Sigmoid colon (tissue), 7 donors: ENCODE measurements around the gene PCDHGA1. TPM values are rescaled to one million over a fixed set of nuclear protein-coding genes. Genes with fewer than 3 reads are reported as not detected.
"Not testable (repeated sequence)": the region's sequence is repeated elsewhere in the genome, so short reads cannot be mapped to it uniquely, and the experiment has no call there.

Experiments
- DNase-seq: peaks from one replicate; pipeline ENCODE4 v3.0.0-alpha.2; 2019
- H3K27ac ChIP-seq, 4 donors: fragments of 200-600 bp; sonication (generic); one replicate each; pipeline ENCODE4 v1.5.1; 2016 to 2019; ENCODE audit warnings: mild to moderate bottlenecking in 1 of 4
- H3K27me3 ChIP-seq, 3 donors: fragments of 200-600 bp; sonication (generic); one replicate each; pipeline ENCODE4 v1.5.1; 2019; ENCODE audit warnings: mild to moderate bottlenecking in 1 of 3
- H3K36me3 ChIP-seq, 4 donors: fragments of 200-600 bp; sonication (generic); one replicate each; pipeline ENCODE4 v1.5.1; 2016 to 2019
- H3K4me1 ChIP-seq, 4 donors: fragments of 200-600 bp; sonication (generic); one replicate each; pipeline ENCODE4 v1.5.1; 2017 to 2019
- H3K4me3 ChIP-seq, 4 donors: fragments of 200-600 bp; sonication (generic); one replicate each; pipeline ENCODE4 v1.5.1; 2017 to 2019; ENCODE audit warnings: mild to moderate bottlenecking in 2 of 4, moderate library complexity in 1 of 4
- H3K9me3 ChIP-seq, 4 donors: fragments of 200-600 bp in 3 of 4; sonication (generic) in 3 of 4; one replicate each; pipeline versions ENCODE4 v1.5.1 to v1.6.1; 2013 to 2019
- EP300 ChIP-seq, 4 donors: sonication (generic); formaldehyde crosslinking; IDR thresholded peaks; one replicate each; pipeline ENCODE4 v1.6.1; 2017; ENCODE audit warnings: antibody characterized with exemption in 4 of 4
- POLR2A ChIP-seq, 2 donors: fragments of 450-650 bp; IDR thresholded peaks; one replicate each; pipeline ENCODE4 v1.6.1; 2016; ENCODE audit warnings: antibody characterized with exemption in 2 of 2, mild to moderate bottlenecking in 2 of 2, moderate library complexity in 2 of 2
- POLR2AphosphoS5 ChIP-seq, 4 donors: sonication (generic); formaldehyde crosslinking; IDR thresholded peaks; one replicate each; pipeline ENCODE4 v1.6.1; 2017; ENCODE audit warnings: antibody characterized with exemption in 4 of 4
- WGBS, 2 donors: extraction: QIAGEN DNeasy Blood & Tissue Kit; methylation state at CpG; one replicate each; pipeline ENCODE4 v1.1.7; 2013; 5-methylcytosine and 5-hydroxymethylcytosine counted together
- intact Hi-C: fragments of 100-400 bp; cut with DNase I; formaldehyde crosslinking; loops from one replicate; pipeline ENCODE4 v1.15.1; 2023
- polyA plus RNA-seq, 3 donors: library from polyadenylated mRNA; stranded (reverse); fragments of 200-250 nt; gene quantifications; one replicate each; pipeline ENCODE4 v1.2.3, GENCODE V29; 2013
- total RNA-seq, 4 donors: library from RNA; depleted of rRNA; stranded (reverse); fragments of >200 nt; gene quantifications; one replicate each; pipeline ENCODE4 v1.1.0, GENCODE V29; 2016
- TF ChIP-seq, protein P1 (sequence below), 4 experiments: fragments of 450-650 bp in 3 of 4; fragments of 200-600 bp in 1 of 4; IDR thresholded peaks; one replicate each; pipeline ENCODE4 v1.5.1; 2016 to 2019; ENCODE audit warnings: antibody characterized with exemption in 4 of 4, mild to moderate bottlenecking in 3 of 4, moderate library complexity in 2 of 4
- donor health status: healthy with polysubstance abuse.
- donor health status: Bipolar disorder and iron deficiency.
- donor health status: healthy.

Gene PCDHGA1
- total and polyA plus RNA-seq, 7 donors = 0.26 to 1.4 (median 1.1) TPM; not detected in 2

DNA sequence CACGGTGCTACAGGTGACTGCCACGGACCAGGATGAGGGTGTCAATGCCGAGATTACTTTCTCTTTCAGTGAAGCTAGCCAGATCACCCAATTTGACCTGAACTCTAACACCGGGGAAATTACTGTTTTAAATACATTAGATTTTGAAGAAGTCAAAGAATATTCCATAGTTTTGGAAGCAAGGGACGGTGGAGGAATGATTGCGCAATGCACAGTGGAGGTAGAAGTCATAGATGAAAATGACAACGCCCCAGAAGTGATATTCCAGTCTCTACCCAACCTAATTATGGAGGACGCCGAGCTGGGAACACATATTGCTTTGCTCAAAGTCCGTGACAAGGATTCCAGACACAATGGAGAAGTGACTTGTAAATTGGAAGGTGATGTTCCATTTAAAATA lies 58.3 kb downstream of the PCDHGA1 start:
- no peak overlapping the region for H3K4me3 ChIP-seq
- H3K27me3 ChIP-seq = peaks cover 0 to 12% (median 0%) of the 10 kb centered on the region in 3 donors
- peaks cover 0 to 6% (median 0%) of the 10 kb centered on the region in 4 donors for H3K36me3 ChIP-seq
- DNase-seq = no peak
- intact Hi-C loops = no loop called here
- 51 to 64% methylated on average over 10 of the region's 10 CpGs for WGBS, 2 donors
- no peak overlapping the region for H3K27ac ChIP-seq
- TF ChIP-seq POLR2A (IDR thresholded peaks at IDR 0.05) = no peak
- no peak for TF ChIP-seq POLR2AphosphoS5 (IDR thresholded peaks at IDR 0.05)
- TF ChIP-seq EP300 (IDR thresholded peaks at IDR 0.05) = no peak
- TF ChIP-seq, protein P1, sequence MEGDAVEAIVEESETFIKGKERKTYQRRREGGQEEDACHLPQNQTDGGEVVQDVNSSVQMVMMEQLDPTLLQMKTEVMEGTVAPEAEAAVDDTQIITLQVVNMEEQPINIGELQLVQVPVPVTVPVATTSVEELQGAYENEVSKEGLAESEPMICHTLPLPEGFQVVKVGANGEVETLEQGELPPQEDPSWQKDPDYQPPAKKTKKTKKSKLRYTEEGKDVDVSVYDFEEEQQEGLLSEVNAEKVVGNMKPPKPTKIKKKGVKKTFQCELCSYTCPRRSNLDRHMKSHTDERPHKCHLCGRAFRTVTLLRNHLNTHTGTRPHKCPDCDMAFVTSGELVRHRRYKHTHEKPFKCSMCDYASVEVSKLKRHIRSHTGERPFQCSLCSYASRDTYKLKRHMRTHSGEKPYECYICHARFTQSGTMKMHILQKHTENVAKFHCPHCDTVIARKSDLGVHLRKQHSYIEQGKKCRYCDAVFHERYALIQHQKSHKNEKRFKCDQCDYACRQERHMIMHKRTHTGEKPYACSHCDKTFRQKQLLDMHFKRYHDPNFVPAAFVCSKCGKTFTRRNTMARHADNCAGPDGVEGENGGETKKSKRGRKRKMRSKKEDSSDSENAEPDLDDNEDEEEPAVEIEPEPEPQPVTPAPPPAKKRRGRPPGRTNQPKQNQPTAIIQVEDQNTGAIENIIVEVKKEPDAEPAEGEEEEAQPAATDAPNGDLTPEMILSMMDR (IDR thresholded peaks at IDR 0.05) = no peak
- H3K4me1 ChIP-seq = no peaks in the 10 kb centered on the region
- H3K9me3 ChIP-seq = peaks cover 40 to 95% (median 73%) of the 10 kb centered on the region in 4 donors

- TF ChIP-seq EP300 (IDR thresholded peaks at IDR 0.05) (no peak), POLR2AphosphoS5 (IDR thresholded peaks at IDR 0.05) (no peak)
- TF ChIP-seq, protein P1 (IDR thresholded peaks at IDR 0.05) = no peak
- DNase-seq = no peak
- Histone ChIP-seq H3K4me1 (no peaks in the 10 kb centered on the region), H3K4me3 (no peak overlapping the region), H3K9me3 (peaks cover 37 to 95% (median 72%) of the 10 kb centered on the region in 4 donors), H3K36me3 (peaks cover 0 to 6% (median 0%) of the 10 kb centered on the region in 4 donors), H3K27ac (no peak overlapping the region), H3K27me3 (peaks cover 0 to 17% (median 0%) of the 10 kb centered on the region in 3 donors)
- 45 to 73% methylated on average over 77 of the region's 77 CpGs for WGBS, 2 donors
- intact Hi-C loops = no loop called here
Measured at GRCh38 chr5:141389153-141390042, 59.1 kb downstream of the PCDHGA1 start.

- Histone ChIP-seq H3K9me3 (peaks cover 36 to 91% (median 64%) of the 10 kb centered on the region in 4 donors), H3K27me3 (peaks cover 0 to 17% (median 0%) of the 10 kb centered on the region in 3 donors), H3K36me3 (no peaks in the 10 kb centered on the region), H3K4me3 (no peak within 1 kb of the TSS), H3K27ac (no peak within 1 kb of the TSS), H3K4me1 (no peaks in the 10 kb centered on the region)
- intact Hi-C loops = no loop called here
- TF ChIP-seq POLR2A (IDR thresholded peaks at IDR 0.05) (no peak), POLR2AphosphoS5 (IDR thresholded peaks at IDR 0.05) (no peak), EP300 (IDR thresholded peaks at IDR 0.05) (no peak)
- TF ChIP-seq, protein P1 (IDR thresholded peaks at IDR 0.05) = no peak
- WGBS, 2 donors = 34 to 60% methylated on average over 38 of the region's 38 CpGs
- no peak for DNase-seq
Measured at GRCh38 chr5:141392429-141393198, 62.3 kb downstream of the PCDHGA1 start, which contains the start of gene PCDHGA8. TSS of gene PCDHGA8 (plus strand) at chr5:141392633. CDS start at chr5:141392814, 181 bp downstream.

GRCh38 chr5:141393267-141393666 lies 63.0 kb downstream of the PCDHGA1 start:
- Histone ChIP-seq H3K27ac (no peak overlapping the region), H3K4me1 (no peaks in the 10 kb centered on the region), H3K4me3 (no peak overlapping the region), H3K27me3 (peaks cover 0 to 17% (median 0%) of the 10 kb centered on the region in 3 donors), H3K9me3 (peaks cover 37 to 92% (median 64%) of the 10 kb centered on the region in 4 donors), H3K36me3 (no peaks in the 10 kb centered on the region)
- WGBS, 2 donors = 41 to 61% methylated on average over 21 of the region's 21 CpGs
- TF ChIP-seq POLR2AphosphoS5 (IDR thresholded peaks at IDR 0.05) = no peak
- TF ChIP-seq POLR2A (IDR thresholded peaks at IDR 0.05) = no peak
- TF ChIP-seq, protein P1 (IDR thresholded peaks at IDR 0.05) = no peak
- no peak for TF ChIP-seq EP300 (IDR thresholded peaks at IDR 0.05)
- intact Hi-C loops = no loop called here
- DNase-seq = no peak

- H3K4me1 ChIP-seq, H3K4me3 ChIP-seq, DNase-seq, H3K36me3 ChIP-seq, intact Hi-C loops, H3K27ac ChIP-seq: not testable (repeated sequence)
- Histone ChIP-seq H3K9me3 (peaks cover 33 to 90% (median 62%) of the 10 kb centered on the region in 4 donors), H3K27me3 (peaks cover 0 to 17% (median 0%) of the 10 kb centered on the region in 3 donors)
- WGBS, 2 donors = 43 to 66% methylated on average over 46 of the region's 53 CpGs
Measured at GRCh38 chr5:141394401-141395187, 64.3 kb downstream of the PCDHGA1 start.
